GM19035 (cell line): ENCODE measurements around the gene ALKBH3.

ENCODE experiments used
- ATAC-seq: cut with Tn5 transposase; IDR thresholded peaks from one replicate; pipeline ENCODE4 v1.9.1; 2021; ENCODE audit not compliant: unreplicated experiment

ALKBH3 gene

DNA sequence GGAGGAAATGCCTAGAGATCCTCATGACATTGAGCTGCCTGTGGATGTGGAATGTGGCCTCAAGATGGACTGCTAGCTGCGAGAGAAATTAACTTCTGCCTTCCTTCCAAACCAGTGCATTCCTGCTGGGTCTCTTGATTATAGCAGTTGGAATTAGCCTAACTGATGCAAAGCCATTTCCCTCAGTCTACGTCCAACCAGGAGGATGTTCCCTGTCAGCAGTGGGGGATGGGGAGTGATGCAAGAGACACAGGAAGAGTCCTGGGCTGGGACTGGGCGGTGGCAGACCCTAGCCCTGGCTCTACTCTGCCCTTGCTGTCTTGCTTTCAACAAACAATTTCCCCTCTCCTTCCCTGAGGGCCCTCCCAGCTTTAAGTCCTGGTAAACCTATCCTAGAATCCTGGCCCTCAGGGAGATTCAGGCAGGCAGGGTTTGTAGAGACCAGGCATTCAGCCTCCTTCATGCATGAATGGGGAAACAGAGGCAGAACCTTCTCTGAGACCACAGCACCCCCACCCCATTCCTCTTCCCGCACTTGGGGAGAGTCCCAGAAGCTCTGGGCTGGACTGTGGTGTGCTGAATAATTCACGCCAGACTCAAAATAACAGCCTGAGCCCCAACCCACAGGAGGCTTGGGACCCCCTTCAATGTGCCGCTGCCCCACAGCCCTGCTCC is 78.8 kb downstream of the ALKBH3 start:
- ATAC-seq: no peak

DNA sequence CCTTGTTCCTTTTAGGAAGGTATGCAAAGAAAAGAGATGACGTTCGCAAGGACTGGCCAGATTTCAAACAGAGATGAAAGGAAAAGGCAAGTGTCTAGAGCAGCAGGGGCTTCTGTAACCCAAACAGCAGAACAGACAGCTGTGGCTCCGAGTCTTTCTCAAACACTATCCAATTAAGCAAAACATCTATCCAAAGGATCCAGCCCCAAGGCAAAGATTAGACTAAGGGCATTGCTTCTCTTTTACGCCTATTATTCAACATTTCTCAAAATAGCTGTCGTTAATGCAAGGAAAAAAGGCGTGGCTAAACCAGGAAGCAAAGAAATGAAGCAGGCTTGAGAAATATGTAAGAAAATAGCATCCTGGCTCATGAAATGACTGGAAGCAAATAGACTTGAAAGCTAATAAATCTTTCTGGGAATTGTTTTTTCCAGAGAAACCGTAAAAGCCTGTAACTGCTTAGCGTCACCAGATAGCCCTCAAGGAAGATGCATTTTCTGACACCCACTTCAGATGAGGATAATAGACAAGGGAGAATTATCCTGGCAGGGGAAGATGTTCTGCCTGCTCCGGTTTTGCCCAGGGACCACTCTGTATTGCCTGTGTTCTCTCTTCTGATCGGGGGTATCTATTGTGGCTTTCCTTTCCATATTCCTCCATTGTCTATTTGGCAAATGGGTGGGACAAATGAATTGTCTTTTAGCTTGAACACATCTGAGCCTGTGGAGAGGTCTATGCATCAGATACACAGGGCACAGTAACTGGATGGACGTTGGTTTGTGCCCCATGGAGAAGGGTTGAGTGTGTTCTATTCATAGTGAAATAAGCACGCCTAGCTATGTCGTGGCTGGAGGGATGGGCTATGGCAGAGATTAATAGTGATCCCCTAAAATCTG is 82.0 kb downstream of the ALKBH3 start:
- no peak for ATAC-seq

DNA sequence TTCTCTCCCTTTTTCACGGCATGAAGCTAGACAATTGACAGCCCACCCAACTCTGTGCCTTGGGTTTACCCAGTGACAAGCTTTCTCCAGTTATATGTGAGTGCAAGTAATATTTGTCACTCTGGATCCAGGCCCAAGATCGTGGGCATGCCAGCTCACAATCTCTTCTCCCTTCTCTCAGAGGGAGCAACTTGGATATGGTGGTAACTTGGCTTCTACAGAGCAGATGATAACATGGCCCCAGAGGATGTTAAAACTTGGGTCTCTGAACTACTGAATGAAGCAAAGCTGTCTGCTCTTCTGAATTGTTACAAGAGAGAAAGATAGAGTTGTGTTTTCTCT is 82.6 kb downstream of the ALKBH3 start:
- no peak for ATAC-seq

DNA sequence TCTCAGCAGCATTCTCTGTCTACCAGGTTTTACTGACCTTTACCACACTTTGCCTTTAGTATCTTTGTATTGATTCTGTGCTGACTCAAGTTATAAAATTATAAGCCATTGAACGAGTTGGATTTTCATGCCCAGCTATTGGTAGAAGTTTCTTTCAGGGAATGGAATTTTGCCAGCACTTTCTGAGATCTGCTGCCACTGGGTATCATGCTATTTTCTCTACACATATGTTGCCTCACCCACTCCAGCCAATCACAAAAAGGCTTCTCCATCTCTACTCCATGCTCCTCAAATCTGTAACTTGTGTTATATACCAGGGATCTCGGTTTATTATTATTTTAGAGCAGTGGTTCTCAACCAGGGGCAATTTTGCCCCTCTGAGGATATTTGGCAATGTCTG is 87.0 kb downstream of the ALKBH3 start:
- ATAC-seq: no peak

DNA sequence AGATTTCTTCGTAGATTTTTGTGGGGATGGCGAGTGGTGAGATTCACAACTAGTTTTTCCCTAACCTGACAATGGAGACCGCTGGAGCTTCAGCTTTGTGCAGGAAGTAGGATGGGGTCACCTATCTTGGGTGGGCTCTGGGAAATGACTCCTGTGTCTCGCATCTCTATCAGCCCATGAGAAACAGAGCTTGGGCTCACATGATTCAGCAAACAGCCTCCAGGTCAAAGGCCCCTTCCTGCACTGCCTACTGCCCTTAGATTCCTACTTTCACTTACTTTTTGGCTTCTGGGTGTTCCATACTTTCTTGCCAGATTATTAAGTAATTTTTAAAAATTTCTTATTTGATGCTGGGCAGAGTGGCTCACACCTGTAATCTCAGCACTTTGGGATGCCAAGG is 88.1 kb downstream of the ALKBH3 start:
- ATAC-seq: no peak

DNA sequence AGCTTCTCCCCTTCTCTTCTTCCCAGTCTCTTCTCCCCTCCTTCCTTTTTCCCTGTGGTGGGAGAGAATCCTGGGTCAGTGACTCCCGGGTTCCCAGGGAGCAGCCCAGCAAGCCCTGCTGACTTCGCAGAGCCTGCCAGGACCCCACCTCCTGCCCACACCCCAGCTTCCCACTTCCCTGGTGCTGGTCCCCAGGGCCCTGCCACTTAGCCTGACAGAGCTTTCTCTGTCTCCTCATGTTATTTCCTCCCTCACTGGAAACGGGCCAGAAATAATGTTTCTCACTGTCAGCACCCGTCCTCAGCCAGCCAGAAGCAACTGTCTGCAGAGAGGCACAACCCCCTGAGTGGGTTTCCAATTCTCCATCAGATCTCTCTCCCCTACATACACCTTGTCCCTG is 88.9 kb downstream of the ALKBH3 start:
- no peak for ATAC-seq
